ENCODE data around the gene DEFB128. TPM values are rescaled to one million over a fixed set of nuclear protein-coding genes. Genes with fewer than 3 reads are reported as not detected.
A peak's percentile ranks its signal among the peaks of the same experiment; 100 is the strongest.

The DEFB128 gene
- not detected for total RNA-seq
- not detected for polyA plus RNA-seq

DNA sequence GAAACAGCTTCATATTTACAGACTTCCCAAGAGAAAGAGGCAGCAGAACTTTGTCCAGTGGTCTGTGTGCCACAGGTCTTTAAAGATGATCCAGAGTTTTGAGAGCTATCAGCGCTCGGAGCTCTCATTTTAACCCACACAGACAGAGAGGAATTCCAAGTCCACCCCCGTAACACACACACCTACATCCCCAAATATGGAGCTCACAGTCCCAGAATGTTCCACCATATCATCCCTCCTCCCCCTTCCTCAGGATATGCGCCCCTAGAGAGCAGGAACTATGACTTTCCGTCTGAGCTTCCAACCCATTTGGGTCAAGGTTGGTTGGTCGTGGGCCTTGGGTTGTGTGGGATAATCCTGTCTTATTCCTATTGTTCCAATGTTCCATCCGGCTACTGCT is at the start of gene DEFB128:
Gene DEFB128, minus strand, starts transcription at position 101 of the 400 bp plus-strand sequence. Its CDS starts 88 bp downstream, at position 13.
- no peak for ATAC-seq
- no peaks in the 10 kb centered on the region for H3K27me3 ChIP-seq
- no peak within 1 kb of the TSS for H3K4me3 ChIP-seq
- H3K9me3 ChIP-seq = no peaks in the 10 kb centered on the region
- H3K4me1 ChIP-seq = no peaks in the 10 kb centered on the region
- WGBS, 2 donors = 45 to 51% methylated on average over 7 of the region's 7 CpGs
- intact Hi-C loops (cut with DNase I) = no loop called here
- DNase-seq = no peak
- TF ChIP-seq, protein P1, sequence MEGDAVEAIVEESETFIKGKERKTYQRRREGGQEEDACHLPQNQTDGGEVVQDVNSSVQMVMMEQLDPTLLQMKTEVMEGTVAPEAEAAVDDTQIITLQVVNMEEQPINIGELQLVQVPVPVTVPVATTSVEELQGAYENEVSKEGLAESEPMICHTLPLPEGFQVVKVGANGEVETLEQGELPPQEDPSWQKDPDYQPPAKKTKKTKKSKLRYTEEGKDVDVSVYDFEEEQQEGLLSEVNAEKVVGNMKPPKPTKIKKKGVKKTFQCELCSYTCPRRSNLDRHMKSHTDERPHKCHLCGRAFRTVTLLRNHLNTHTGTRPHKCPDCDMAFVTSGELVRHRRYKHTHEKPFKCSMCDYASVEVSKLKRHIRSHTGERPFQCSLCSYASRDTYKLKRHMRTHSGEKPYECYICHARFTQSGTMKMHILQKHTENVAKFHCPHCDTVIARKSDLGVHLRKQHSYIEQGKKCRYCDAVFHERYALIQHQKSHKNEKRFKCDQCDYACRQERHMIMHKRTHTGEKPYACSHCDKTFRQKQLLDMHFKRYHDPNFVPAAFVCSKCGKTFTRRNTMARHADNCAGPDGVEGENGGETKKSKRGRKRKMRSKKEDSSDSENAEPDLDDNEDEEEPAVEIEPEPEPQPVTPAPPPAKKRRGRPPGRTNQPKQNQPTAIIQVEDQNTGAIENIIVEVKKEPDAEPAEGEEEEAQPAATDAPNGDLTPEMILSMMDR (IDR thresholded peaks at IDR 0.05) = no peak
- no peak within 1 kb of the TSS for H3K27ac ChIP-seq
- H3K36me3 ChIP-seq = no peaks in the 10 kb centered on the region
- no peak for FAIRE-seq

DNA sequence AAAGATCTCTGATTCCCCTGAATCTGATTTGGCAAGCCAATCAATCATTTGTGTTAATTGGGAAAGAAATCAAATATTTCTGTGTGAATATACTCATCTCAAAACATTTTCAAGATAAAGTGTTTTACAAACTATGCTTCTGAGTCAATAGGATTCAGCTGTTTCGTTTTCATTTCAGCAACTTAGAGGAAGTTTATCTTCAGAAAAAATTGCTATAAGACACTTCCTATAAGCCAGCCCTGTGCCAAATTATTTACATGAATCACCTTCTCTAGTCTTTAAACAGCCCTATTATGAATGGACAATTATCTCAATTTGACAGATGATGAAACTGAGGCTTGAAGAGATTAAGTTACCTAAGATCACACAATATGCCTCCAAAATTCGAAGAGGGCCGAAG is 48.4 kb upstream of the DEFB128 start:
- ATAC-seq (peak in 1 of 4 donors; percentile 62), DNase-seq (no peak), FAIRE-seq (no peak)
- Histone ChIP-seq H3K9me3 (no peaks in the 10 kb centered on the region), H3K4me3 (no peak overlapping the region), H3K36me3 (no peaks in the 10 kb centered on the region), H3K27ac (no peak overlapping the region), H3K27me3 (no peaks in the 10 kb centered on the region), H3K4me1 (no peaks in the 10 kb centered on the region)
- intact Hi-C loops (cut with DNase I) = no loop called here
- 61 to 73% methylated on average over 3 of the region's 3 CpGs for WGBS, 2 donors
- TF ChIP-seq, protein P1 (IDR thresholded peaks at IDR 0.05) = no peak

DNA sequence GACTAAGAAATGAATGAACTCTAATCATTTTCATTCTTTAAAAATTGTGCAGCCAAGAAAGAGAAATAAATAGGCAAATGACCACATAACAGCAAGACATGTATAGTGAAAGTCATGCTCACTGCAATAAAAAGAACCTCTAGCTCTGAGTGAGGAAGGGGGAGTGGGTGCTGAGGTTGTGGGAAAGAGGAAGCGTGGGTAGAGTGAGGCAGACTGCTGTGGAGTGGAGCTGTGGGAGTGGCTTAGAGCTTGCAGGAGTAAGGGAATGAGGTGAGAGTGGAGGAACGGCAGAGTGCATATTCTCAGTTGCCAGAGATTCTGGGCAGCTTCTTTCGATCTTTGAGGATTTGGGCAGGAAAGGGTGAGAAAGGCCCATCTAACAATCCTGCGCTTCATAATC is 48.0 kb upstream of the DEFB128 start:
- Histone ChIP-seq H3K4me1 (no peaks in the 10 kb centered on the region), H3K27me3 (no peaks in the 10 kb centered on the region), H3K9me3 (no peaks in the 10 kb centered on the region), H3K4me3 (no peak overlapping the region), H3K27ac (no peak overlapping the region), H3K36me3 (no peaks in the 10 kb centered on the region)
- intact Hi-C loops (cut with DNase I) = no loop called here
- FAIRE-seq (no peak), ATAC-seq (peak in 2 of 4 donors; percentile 72 to 89), DNase-seq (peak in 1 of 6 donors; percentile 22)
- TF ChIP-seq, protein P1 (IDR thresholded peaks at IDR 0.05) = no peak
- 70 to 78% methylated on average over 4 of the region's 4 CpGs for WGBS, 2 donors

DNA sequence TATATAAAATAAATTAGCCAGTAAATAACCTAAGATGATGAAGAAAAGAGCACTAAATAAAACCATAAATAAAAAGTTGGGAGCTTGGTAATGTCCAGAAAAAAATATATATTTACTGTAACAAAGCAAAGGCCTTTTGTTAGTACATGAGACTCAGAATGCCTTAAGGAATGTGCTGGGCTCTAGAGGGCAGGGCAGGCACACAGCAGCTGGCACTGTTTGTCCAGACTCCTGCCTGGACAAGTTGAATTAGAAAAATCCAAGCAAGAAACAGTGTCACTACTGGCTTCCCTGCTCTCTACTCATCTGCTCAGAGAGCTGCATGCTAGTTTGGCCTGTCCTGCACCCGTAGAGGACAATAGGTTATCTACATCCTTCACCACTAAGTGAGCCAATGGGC is 46.4 kb upstream of the DEFB128 start:
- DNase-seq (no peak), FAIRE-seq (no peak), ATAC-seq (peak in 2 of 4 donors; percentile 44 to 52)
- H3K9me3 ChIP-seq = no peaks in the 10 kb centered on the region
- H3K27me3 ChIP-seq = no peaks in the 10 kb centered on the region
- no peaks in the 10 kb centered on the region for H3K36me3 ChIP-seq
- 57 to 62% methylated on average over 1 of the region's 1 CpG for WGBS, 2 donors
- intact Hi-C loops (cut with DNase I) = no loop called here
- no peaks in the 10 kb centered on the region for H3K4me1 ChIP-seq
- H3K27ac ChIP-seq = no peak overlapping the region
- TF ChIP-seq, protein P1 (IDR thresholded peaks at IDR 0.05) = no peak
- no peak overlapping the region for H3K4me3 ChIP-seq

DNA sequence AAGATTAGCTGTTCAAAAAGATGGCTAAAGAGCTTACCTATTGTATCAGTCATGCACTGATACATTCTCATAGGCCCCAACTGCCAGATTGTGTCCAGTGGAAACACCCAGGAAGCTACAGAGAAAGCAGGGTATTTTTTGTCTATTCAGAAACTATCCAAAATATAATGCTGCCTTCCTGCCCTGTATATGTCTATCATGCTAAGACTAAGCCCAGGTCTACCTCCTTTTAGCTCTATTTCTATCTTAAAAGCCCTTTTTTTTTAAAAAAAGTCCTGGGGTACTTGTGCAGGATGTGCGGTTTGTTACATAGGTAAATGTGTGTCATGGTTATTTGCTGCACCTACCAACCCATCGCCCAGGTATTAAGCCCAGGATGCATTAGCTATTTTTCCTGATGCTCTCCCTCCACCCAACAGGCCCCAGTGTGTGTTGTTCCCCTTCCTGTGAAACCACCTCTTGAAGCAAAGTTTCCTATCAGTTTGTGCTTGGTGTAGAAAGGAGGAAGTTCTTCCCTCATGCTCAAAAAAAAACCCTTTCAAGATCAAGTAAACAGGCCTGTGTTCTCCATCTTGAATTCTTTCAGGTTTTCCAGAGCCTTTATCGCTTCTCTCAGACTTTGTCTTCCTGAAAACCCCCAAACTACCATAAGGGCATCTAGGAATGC is 38.1 kb upstream of the DEFB128 start:
- intact Hi-C loops (cut with DNase I) = no loop called here
- TF ChIP-seq, protein P1 (IDR thresholded peaks at IDR 0.05) = no peak
- no peaks in the 10 kb centered on the region for H3K27me3 ChIP-seq
- no peak overlapping the region for H3K27ac ChIP-seq
- no peaks in the 10 kb centered on the region for H3K4me1 ChIP-seq
- H3K36me3 ChIP-seq = no peaks in the 10 kb centered on the region
- H3K4me3 ChIP-seq = no peak overlapping the region
- no peaks in the 10 kb centered on the region for H3K9me3 ChIP-seq
- WGBS, 2 donors = 70 to 73% methylated on average over 3 of the region's 3 CpGs
- ATAC-seq = peak in 1 of 4 donors; percentile 32
- DNase-seq = no peak
- no peak for FAIRE-seq

Measured in pancreas (tissue), 10 donors.